Activated naive CD8-positive, alpha-beta T cell treated with anti-CD3 and anti-CD28 coated beads, Interleukin-2, amount 10 ng/mL, durations not matched to agents 7 days and 5 days (primary cell): Measurements from ENCODE around the gene SEC61A2. TPM values are rescaled to one million over a fixed set of nuclear protein-coding genes. Genes with fewer than 3 reads are reported as not detected.
"Not testable (repeated sequence)": the region's sequence is repeated elsewhere in the genome, so short reads cannot be mapped to it uniquely, and the experiment has no call there.

Source experiments
- ATAC-seq: fragments of 150-1000 bp; cut with Tn5 transposase; one replicate; pipeline ENCODE4 v1.10.0; 2021; ENCODE audit warnings: low read depth, moderate library complexity
- POLR2A ChIA-PET: fragments of 350-600 bp; sonication (Branson Sonifier 250); formaldehyde crosslinking; loops from one replicate; lab custom pipeline; 2021; ENCODE audit warnings: antibody characterized with exemption; lab: Charles Lee
- DNase-seq: peaks from one replicate; pipeline ENCODE4 v3.0.0; 2021
- H3K27ac Mint-ChIP-seq: one replicate; pipeline ENCODE4 v1.8.0; 2022; ENCODE audit warnings: mild to moderate bottlenecking, mixed read lengths
- H3K27me3 Mint-ChIP-seq: one replicate; pipeline ENCODE4 v1.8.0; 2022; ENCODE audit warnings: mild to moderate bottlenecking, moderate library complexity, mixed read lengths
- H3K36me3 Mint-ChIP-seq: one replicate; pipeline ENCODE4 v1.8.0; 2021; ENCODE audit warnings: mild to moderate bottlenecking, mixed read lengths
- H3K4me1 Mint-ChIP-seq: one replicate; pipeline ENCODE4 v1.8.0; 2021; ENCODE audit warnings: mixed read lengths
- H3K4me3 Mint-ChIP-seq: one replicate; pipeline ENCODE4 v1.8.0; 2022; ENCODE audit warnings: mild to moderate bottlenecking, moderate library complexity, mixed read lengths
- H3K9me3 Mint-ChIP-seq: one replicate; pipeline ENCODE4 v1.8.0; 2021; ENCODE audit warnings: mixed read lengths
- total RNA-seq, 2 experiments: library from RNA; stranded (reverse); gene quantifications; one replicate each; pipeline ENCODE4 v1.2.3, GENCODE V29; 2021

Gene SEC61A2
- 10 to 100 TPM; 13.2 to 14.5 TPM for total RNA-seq

- peak within 1 kb of the TSS; percentile 80 for H3K27ac Mint-ChIP-seq
- no peaks in the 10 kb centered on the region for H3K9me3 Mint-ChIP-seq
- POLR2A ChIA-PET: interaction anchor here (0.7 to 1.7 kb wide), 4 partner anchors 66 to 525 kb away, joined by 3 to 9 read pairs (median 4); partner anchors contain the start of genes CDC123, NUDT5 and UPF2
- peaks cover 18% of the 10 kb centered on the region for H3K4me1 Mint-ChIP-seq
- ATAC-seq (peak; percentile 94), DNase-seq (peak; percentile 100)
- peaks cover 14% of the 10 kb centered on the region for H3K36me3 Mint-ChIP-seq
- H3K4me3 Mint-ChIP-seq: peak within 1 kb of the TSS; percentile 93
- no peaks in the 10 kb centered on the region for H3K27me3 Mint-ChIP-seq
Observed at GRCh38 chr10:12129222-12130111, at the start of gene SEC61A2. SEC61A2 (plus strand) TSS chr10:12129677; CDS start chr10:12129788, 111 bp downstream.

GRCh38 chr10:12081470-12081869, 48.0 kb upstream of the SEC61A2 start:
- no peaks in the 10 kb centered on the region for H3K27me3 Mint-ChIP-seq

GRCh38 chr10:12081879-12082557, 47.5 kb upstream of the SEC61A2 start:
- ATAC-seq (no peak), DNase-seq (no peak)
- no peaks in the 10 kb centered on the region for H3K9me3 Mint-ChIP-seq
- peaks cover 11% of the 10 kb centered on the region for H3K36me3 Mint-ChIP-seq
- no peak overlapping the region for H3K27ac Mint-ChIP-seq
- POLR2A ChIA-PET: no interaction called here
- peaks cover 2% of the 10 kb centered on the region for H3K4me1 Mint-ChIP-seq
- H3K4me3 Mint-ChIP-seq: no peak overlapping the region
- no peaks in the 10 kb centered on the region for H3K27me3 Mint-ChIP-seq

More at GRCh38 chr10:12081470-12081869, 48.0 kb upstream of the SEC61A2 start:
- Mint-ChIP-seq H3K36me3 (peaks cover 8% of the 10 kb centered on the region), H3K9me3 (no peaks in the 10 kb centered on the region), H3K4me1 (peaks cover 2% of the 10 kb centered on the region), H3K4me3 (no peak overlapping the region), H3K27ac (no peak overlapping the region)
- POLR2A ChIA-PET: no interaction called here
- ATAC-seq: no peak
- DNase-seq: no peak

- Mint-ChIP-seq H3K36me3 (peaks cover 38% of the 10 kb centered on the region), H3K27ac (no peak overlapping the region), H3K9me3 (peaks cover 1% of the 10 kb centered on the region), H3K4me3 (no peak overlapping the region), H3K27me3 (no peaks in the 10 kb centered on the region), H3K4me1 (peaks cover 2% of the 10 kb centered on the region)
- ATAC-seq (no peak), DNase-seq (no peak)
- POLR2A ChIA-PET: no interaction called here
Observed at GRCh38 chr10:12088919-12089318, 40.6 kb upstream of the SEC61A2 start.

GRCh38 chr10:12091421-12091820, 38.1 kb upstream of the SEC61A2 start:
- ATAC-seq: no peak
- POLR2A ChIA-PET: no interaction called here

GRCh38 chr10:12097361-12097760, 32.1 kb upstream of the SEC61A2 start:
- H3K36me3 Mint-ChIP-seq: peaks cover 35% of the 10 kb centered on the region
- H3K4me3 Mint-ChIP-seq, H3K4me1 Mint-ChIP-seq, ATAC-seq, DNase-seq, H3K27me3 Mint-ChIP-seq, H3K9me3 Mint-ChIP-seq, POLR2A ChIA-PET, H3K27ac Mint-ChIP-seq: not testable (repeated sequence)

More at GRCh38 chr10:12091421-12091820, 38.1 kb upstream of the SEC61A2 start:
- H3K36me3 Mint-ChIP-seq: peaks cover 40% of the 10 kb centered on the region
- H3K27me3 Mint-ChIP-seq: no peaks in the 10 kb centered on the region
- H3K9me3 Mint-ChIP-seq: peaks cover 1% of the 10 kb centered on the region
- DNase-seq: no peak
- H3K27ac Mint-ChIP-seq: no peak overlapping the region
- H3K4me3 Mint-ChIP-seq: no peak overlapping the region
- peaks cover 2% of the 10 kb centered on the region for H3K4me1 Mint-ChIP-seq

GRCh38 chr10:12097791-12098190, 31.7 kb upstream of the SEC61A2 start:
- no peak for DNase-seq
- Mint-ChIP-seq H3K27ac (no peak overlapping the region), H3K36me3 (peaks cover 32% of the 10 kb centered on the region), H3K27me3 (no peaks in the 10 kb centered on the region), H3K9me3 (no peaks in the 10 kb centered on the region), H3K4me1 (no peaks in the 10 kb centered on the region), H3K4me3 (no peak overlapping the region)
- no peak for ATAC-seq
- POLR2A ChIA-PET: no interaction called here

GRCh38 chr10:12098966-12099365, 30.5 kb upstream of the SEC61A2 start:
- H3K36me3 Mint-ChIP-seq: peaks cover 38% of the 10 kb centered on the region
- DNase-seq (no peak), ATAC-seq (no peak)
- H3K4me3 Mint-ChIP-seq: no peak overlapping the region
- POLR2A ChIA-PET: interaction anchor here (0.6 kb wide), 1 partner anchor 516 kb away, joined by 3 read pairs; no protein-coding TSS in a partner anchor
- H3K9me3 Mint-ChIP-seq: no peaks in the 10 kb centered on the region
- H3K4me1 Mint-ChIP-seq: no peaks in the 10 kb centered on the region
- H3K27me3 Mint-ChIP-seq: no peaks in the 10 kb centered on the region
- no peak overlapping the region for H3K27ac Mint-ChIP-seq

GRCh38 chr10:12103802-12104201, 25.7 kb upstream of the SEC61A2 start:
- Mint-ChIP-seq H3K4me1 (no peaks in the 10 kb centered on the region), H3K4me3 (no peak overlapping the region), H3K27ac (no peak overlapping the region), H3K9me3 (no peaks in the 10 kb centered on the region), H3K36me3 (peaks cover 36% of the 10 kb centered on the region), H3K27me3 (no peaks in the 10 kb centered on the region)
- DNase-seq (no peak), ATAC-seq (no peak)
- POLR2A ChIA-PET: no interaction called here

- DNase-seq (no peak), ATAC-seq (no peak)
- H3K4me3 Mint-ChIP-seq: no peak overlapping the region
- H3K9me3 Mint-ChIP-seq: no peaks in the 10 kb centered on the region
- H3K27me3 Mint-ChIP-seq: no peaks in the 10 kb centered on the region
- peaks cover 23% of the 10 kb centered on the region for H3K36me3 Mint-ChIP-seq
- H3K27ac Mint-ChIP-seq: no peak overlapping the region
- H3K4me1 Mint-ChIP-seq: peaks cover 8% of the 10 kb centered on the region
- POLR2A ChIA-PET: no interaction called here
Observed at GRCh38 chr10:12107781-12108180, 21.7 kb upstream of the SEC61A2 start.

GRCh38 chr10:12109286-12109685, 20.2 kb upstream of the SEC61A2 start:
- Mint-ChIP-seq H3K27me3 (no peaks in the 10 kb centered on the region), H3K36me3 (peaks cover 18% of the 10 kb centered on the region), H3K4me3 (no peak overlapping the region), H3K4me1 (peaks cover 13% of the 10 kb centered on the region), H3K27ac (no peak overlapping the region), H3K9me3 (no peaks in the 10 kb centered on the region)
- DNase-seq (no peak), ATAC-seq (no peak)
- POLR2A ChIA-PET: no interaction called here

- ATAC-seq (no peak), DNase-seq (no peak)
- H3K4me3 Mint-ChIP-seq: no peak overlapping the region
- peak overlapping the region; percentile 55 for H3K27ac Mint-ChIP-seq
- POLR2A ChIA-PET: no interaction called here
- H3K9me3 Mint-ChIP-seq: no peaks in the 10 kb centered on the region
- H3K27me3 Mint-ChIP-seq: no peaks in the 10 kb centered on the region
- peaks cover 15% of the 10 kb centered on the region for H3K4me1 Mint-ChIP-seq
- peaks cover 12% of the 10 kb centered on the region for H3K36me3 Mint-ChIP-seq
Observed at GRCh38 chr10:12111528-12111927, 17.9 kb upstream of the SEC61A2 start.

- Mint-ChIP-seq H3K27ac (peak overlapping the region; percentile 53), H3K27me3 (no peaks in the 10 kb centered on the region), H3K9me3 (no peaks in the 10 kb centered on the region), H3K36me3 (peaks cover 14% of the 10 kb centered on the region), H3K4me1 (peaks cover 15% of the 10 kb centered on the region), H3K4me3 (no peak overlapping the region)
- ATAC-seq (no peak), DNase-seq (no peak)
- POLR2A ChIA-PET: no interaction called here
Observed at GRCh38 chr10:12113627-12114026, 15.8 kb upstream of the SEC61A2 start.
